ENCODE measurements around the gene ZCCHC24.

DNA sequence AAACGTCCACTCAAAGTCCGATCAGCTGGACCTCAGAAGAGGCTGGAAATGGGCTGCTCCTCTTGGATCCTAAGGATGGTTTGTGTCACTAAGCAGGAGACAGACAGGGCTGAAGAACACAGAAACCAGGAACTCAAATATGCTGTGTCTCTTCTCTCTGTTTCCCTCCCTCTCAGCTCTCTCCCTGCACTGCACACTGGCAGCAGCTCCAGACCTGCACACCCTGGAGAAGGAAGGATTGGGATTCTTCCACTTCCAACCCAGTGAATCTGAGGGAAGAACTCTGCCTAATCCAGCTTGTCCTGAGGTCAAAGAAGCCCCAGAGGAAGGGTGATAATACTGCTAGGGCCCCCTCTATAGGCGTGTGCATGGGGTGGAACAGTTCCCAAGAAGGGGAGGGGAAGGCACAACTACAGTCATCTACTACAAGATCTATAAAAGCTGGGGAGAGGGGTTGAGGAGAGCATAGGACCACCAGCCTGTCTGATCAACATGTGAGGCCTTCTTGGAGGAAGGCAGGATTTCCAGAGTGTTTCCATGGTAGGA lies 22.7 kb upstream of the ZCCHC24 start:
- TF ChIP-seq, protein P1, sequence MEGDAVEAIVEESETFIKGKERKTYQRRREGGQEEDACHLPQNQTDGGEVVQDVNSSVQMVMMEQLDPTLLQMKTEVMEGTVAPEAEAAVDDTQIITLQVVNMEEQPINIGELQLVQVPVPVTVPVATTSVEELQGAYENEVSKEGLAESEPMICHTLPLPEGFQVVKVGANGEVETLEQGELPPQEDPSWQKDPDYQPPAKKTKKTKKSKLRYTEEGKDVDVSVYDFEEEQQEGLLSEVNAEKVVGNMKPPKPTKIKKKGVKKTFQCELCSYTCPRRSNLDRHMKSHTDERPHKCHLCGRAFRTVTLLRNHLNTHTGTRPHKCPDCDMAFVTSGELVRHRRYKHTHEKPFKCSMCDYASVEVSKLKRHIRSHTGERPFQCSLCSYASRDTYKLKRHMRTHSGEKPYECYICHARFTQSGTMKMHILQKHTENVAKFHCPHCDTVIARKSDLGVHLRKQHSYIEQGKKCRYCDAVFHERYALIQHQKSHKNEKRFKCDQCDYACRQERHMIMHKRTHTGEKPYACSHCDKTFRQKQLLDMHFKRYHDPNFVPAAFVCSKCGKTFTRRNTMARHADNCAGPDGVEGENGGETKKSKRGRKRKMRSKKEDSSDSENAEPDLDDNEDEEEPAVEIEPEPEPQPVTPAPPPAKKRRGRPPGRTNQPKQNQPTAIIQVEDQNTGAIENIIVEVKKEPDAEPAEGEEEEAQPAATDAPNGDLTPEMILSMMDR (IDR thresholded peaks at IDR 0.05), result no peak
- TF ChIP-seq POLR2A (IDR thresholded peaks at IDR 0.05), result no peak
